MV-4-11 (cell line): ENCODE results near the gene EIF3D.
A peak's percentile ranks its signal among the peaks of the same experiment; 100 is the strongest.

Experiments
- DNase-seq: peaks from one replicate; lab custom pipeline; 2025; lab: John Stamatoyannopoulos, UW

EIF3D gene

GRCh38 chr22:36506637-36507517 lies 22.1 kb downstream of the EIF3D start, which contains the start of gene FOXRED2:
Gene FOXRED2, minus strand, starts transcription at chr22:36507040. Its CDS starts 618 bp downstream, at chr22:36506422.
- peak; percentile 78 for DNase-seq

DNA sequence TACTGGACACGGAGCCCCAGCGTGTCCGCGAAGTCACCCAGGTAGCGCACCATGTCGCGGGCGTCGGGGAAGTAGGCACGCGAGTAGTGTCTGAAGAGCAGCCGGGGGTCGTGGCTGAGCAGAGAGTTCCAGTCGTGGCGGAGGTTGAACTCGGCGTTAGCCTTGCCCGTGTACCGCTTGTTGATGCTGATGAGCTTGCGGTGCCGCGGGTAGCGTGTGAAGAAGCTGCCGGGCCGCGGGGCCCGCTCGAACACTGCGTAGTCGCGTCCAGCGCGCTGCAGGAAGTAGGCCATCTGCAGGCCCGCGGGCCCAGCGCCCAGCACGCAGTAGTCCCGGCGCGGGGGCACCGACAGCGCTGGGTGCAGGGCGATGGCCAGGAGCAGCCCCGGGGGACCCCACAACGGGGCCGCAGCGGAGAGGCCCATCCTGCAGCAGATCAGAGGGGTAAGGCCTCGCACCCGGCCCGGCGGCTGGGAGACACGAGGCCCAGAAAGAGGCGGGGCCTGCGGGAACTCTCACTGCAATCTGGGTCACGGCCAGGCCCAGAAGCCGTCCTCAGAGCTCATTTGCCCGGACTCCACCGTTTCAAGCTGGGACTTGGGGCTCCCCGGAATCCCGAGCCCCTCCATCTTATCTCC lies 22.8 kb downstream of the EIF3D start:
- no peak for DNase-seq

- no peak for DNase-seq
These were observed 30.9 kb downstream of the EIF3D start for GRCh38 chr22:36497910-36498665.

GRCh38 chr22:36493690-36494110 lies 35.3 kb downstream of the EIF3D start:
- DNase-seq = peak; percentile 97

DNA sequence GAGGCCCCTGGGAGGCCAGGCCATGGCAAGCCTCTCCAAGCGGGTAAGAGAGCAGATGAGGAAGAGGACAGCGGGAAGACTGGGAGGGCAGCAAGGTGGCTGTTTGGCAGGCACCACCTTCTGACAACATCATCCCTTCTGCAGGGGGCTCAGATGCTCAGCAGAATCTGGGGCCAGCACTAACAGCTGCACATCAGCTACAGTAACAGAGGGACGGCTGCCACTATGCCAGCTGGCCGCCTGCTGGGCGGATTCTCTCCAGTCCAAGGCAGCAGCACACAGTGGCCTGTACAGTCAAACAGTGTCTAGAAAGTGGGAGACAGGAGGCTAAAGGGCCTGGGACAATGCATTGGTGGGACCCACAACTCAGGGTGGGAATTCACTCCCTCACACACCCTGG lies 36.9 kb downstream of the EIF3D start:
- peak; percentile 14 for DNase-seq

DNA sequence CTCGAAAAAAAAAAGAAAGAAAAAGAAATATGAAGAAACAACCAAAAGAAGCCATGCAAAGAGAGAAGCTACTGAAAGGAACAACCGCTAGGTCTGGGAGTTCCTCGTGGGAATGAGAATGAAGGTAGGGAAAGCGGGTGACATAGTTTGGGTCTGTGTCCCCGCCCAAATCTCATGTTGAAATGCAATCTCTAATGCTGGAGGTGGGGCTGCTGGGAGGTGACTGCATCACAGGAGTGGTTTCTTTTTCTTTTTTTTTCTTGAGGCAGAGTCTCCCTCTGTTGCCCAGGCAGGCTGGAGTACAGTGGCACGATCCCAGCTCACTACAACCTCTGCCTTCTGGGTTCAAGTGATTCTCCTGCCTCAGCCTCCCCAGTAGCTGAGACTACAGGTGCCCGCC lies 37.8 kb downstream of the EIF3D start:
- DNase-seq = no peak

GRCh38 chr22:36486619-36487384 lies 42.2 kb downstream of the EIF3D start:
- peak; percentile 26 for DNase-seq

DNA sequence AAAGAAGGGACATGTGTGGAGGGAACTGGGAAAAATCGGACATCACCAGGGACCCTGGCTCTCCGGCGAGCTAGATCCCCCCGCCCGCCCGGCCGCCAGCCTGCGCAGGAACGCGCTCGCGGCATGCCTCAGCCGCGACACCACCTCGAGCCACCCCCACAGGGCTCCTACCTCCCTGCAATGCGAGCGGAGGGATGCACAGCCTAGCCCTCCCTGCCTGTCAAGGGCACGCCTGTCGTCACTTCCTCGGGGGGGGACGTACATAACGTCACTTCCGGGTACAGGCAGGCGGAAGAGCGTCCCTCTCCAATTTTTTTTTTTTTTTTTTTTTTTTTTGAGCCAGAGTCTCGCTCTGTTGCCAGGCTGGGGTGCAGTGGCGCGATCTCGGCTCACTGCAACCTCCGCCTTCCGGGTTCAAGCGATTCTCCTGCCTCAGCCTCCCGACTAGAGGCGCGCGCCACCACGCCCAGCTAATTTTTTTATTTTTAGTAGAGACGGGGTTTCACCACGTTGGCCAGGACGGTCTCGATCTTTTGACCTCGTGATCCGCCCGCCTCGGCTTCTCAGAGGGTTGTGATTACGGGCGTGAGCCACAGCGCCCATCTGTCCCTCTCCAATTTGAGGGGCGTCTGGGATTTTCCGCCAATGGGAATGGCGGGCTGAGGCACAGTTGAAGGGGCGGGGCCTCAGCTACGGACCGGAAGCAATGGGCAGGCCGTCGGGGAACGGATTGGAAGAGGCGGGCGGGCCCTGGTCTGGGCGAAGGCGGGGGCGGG lies 47.4 kb downstream of the EIF3D start, which contains the start of gene TXN2:
TSS of gene TXN2 (minus strand) at position 248 of the 776 bp plus-strand sequence. CDS start 803 bp downstream, outside the sequence.
- DNase-seq = peak; percentile 93

GRCh38 chr22:36480941-36481392 lies 48.0 kb downstream of the EIF3D start:
- no peak for DNase-seq

- DNase-seq = no peak
These were observed 50.0 kb downstream of the EIF3D start for GRCh38 chr22:36478966-36479365.

DNA sequence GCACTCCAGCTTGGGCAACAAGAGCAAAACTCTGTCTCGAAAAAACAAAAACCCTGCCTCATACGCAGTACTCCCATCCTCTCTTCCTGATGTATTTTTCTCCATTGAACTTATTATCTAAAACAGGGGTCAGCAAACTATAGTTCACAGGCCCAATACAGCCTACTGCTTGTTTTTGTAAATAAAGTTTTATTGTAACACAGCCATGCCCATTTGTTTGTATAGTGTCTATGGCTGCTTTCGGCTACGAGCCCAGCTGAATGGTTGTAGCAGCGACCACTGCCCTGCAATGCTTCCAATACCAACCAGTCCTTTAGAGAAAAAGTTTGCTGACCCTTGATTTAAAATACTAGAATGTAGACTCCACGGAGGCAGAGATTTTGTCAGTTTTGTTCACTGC lies 53.6 kb downstream of the EIF3D start:
- no peak for DNase-seq

GRCh38 chr22:36472689-36473088 lies 56.3 kb downstream of the EIF3D start:
- no peak for DNase-seq

DNA sequence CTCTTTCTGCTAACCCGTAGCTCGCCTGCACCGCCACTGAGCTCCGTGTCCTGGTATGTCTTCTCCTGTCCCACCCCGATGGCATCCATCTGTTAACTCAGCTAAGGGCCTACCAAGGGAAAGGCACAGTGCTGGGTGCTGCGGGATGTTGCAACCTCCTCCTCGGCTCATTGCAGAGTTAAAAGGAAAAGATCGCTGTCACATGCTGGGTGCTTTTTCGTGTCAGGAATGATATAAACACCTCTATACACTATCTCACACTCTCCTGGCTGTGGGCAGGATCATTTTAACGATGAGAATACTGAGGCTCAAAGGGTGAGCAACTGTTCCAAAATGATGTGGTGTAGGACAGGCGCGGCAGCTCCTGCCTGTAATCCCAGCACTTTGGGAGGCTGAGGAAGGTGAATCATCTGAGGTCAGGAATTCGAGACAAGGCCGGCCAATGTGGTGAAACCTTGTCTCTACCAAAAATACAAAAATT lies 57.6 kb downstream of the EIF3D start:
- DNase-seq = no peak

GRCh38 chr22:36470994-36471331 lies 58.0 kb downstream of the EIF3D start:
- DNase-seq = no peak

GRCh38 chr22:36470162-36470993 lies 58.6 kb downstream of the EIF3D start:
- DNase-seq = peak; percentile 83

GRCh38 chr22:36469094-36469710 lies 59.8 kb downstream of the EIF3D start:
- DNase-seq = no peak

- DNase-seq = peak; percentile 98
These were observed 61.0 kb downstream of the EIF3D start for GRCh38 chr22:36467946-36468345.

DNA sequence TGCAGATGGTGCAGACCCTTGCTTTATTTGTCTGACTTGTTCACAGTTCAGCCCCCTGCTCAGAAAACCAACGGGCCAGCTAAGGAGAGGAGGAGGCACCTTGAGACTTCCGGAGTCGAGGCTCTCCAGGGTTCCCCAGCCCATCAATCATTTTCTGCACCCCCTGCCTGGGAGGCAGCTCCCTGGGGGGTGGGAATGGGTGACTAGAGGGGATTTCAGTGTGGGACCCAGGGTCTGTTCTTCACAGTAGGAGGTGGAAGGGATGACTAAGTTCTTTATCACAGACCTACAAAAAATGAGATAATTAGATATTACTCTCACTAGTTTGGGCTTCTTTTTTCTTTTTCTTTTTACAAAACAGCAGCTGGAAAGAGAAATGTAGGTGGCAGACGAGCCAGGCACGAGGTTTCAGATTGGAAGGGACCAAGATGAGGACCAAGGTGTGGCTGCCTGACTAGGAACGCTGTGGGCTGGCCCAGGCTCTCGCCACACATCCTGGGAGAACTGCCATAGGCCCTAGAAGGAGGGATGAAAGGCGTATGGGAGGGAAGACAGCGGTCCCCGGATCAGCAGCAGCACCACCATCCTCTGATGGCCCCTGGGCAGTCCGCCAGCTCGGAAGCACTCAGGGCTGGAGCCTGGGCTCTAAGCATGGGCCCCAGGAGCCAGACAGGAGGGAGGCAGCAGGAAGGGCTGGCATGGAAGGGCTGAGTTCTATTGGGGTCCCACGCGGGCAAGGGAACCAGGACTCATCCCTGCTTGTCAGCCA lies 61.7 kb downstream of the EIF3D start:
- DNase-seq = no peak

DNA sequence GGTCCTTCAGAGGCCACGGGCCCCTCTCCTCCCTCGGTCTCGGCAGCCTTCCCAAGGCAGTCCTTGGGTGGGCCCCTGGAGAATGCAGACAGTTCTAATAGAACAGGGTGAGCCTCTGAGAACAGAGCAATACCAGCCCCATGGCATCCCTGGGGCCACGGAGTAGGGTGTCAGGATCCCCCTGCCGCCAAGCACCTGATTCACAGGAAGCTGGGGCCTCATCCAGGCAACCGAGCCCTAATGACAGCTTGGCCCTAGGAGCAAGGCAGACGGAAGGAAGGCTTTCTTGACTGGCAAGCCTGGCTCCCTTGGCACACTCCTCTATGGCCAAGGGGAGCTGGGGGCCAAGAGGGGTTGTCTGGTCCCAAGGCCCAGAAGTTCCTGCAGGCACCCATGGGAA lies 62.7 kb downstream of the EIF3D start:
- no peak for DNase-seq
